GM06990 (cell line): ENCODE results near the gene LRRC27.

Experiments used
- DNase-seq: peaks from one replicate; pipeline ENCODE4 v3.0.0-alpha.2; 2011; ENCODE audit not compliant: insufficient read length; ENCODE audit errors: extremely low read depth
- H3K27me3 ChIP-seq: replicated peaks from 2 replicates; pipeline ENCODE4 v1.6.0; 2011; ENCODE audit warnings: low read length; ENCODE audit not compliant: control insufficient read depth, insufficient read depth
- H3K36me3 ChIP-seq: 2 replicates; pipeline ENCODE4 v1.5.1; 2011; ENCODE audit warnings: low read length; ENCODE audit not compliant: control insufficient read depth, insufficient read depth
- H3K4me3 ChIP-seq: replicated peaks from 2 replicates; pipeline ENCODE4 v1.5.1; 2011; ENCODE audit warnings: low read depth, mild to moderate bottlenecking, control low read depth, low read length
- TF ChIP-seq, protein P1 (sequence below): IDR thresholded peaks from 2 replicates; pipeline ENCODE4 v1.5.1; 2011; ENCODE audit warnings: low read length, control low read depth, mild to moderate bottlenecking, inconsistent platforms; ENCODE audit not compliant: insufficient read depth, poor library complexity, severe bottlenecking

The LRRC27 gene

DNA sequence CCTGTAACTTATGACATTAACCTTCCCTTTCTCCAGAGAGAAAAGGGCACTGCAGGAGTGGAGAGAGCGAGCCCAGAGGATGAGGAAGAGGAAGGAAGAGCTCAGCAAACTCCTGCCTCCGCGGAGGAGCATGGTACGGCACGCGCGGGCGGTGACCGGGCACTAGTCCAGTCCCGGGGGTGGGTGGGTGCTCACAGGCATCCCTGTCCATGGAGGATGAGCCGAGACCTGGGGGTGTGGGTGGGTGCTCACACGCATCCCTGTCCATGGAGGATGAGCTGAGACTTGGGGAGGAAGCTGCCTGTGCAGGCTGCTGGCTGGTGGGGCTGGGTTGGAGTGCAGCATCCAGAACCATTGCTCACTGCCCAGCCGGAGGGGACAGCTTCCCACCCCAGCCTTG, 23.8 kb downstream of the LRRC27 start:
- Histone ChIP-seq H3K27me3 (no peaks in the 10 kb centered on the region), H3K4me3 (no peak overlapping the region), H3K36me3 (no peaks in the 10 kb centered on the region)
- TF ChIP-seq, protein P1, sequence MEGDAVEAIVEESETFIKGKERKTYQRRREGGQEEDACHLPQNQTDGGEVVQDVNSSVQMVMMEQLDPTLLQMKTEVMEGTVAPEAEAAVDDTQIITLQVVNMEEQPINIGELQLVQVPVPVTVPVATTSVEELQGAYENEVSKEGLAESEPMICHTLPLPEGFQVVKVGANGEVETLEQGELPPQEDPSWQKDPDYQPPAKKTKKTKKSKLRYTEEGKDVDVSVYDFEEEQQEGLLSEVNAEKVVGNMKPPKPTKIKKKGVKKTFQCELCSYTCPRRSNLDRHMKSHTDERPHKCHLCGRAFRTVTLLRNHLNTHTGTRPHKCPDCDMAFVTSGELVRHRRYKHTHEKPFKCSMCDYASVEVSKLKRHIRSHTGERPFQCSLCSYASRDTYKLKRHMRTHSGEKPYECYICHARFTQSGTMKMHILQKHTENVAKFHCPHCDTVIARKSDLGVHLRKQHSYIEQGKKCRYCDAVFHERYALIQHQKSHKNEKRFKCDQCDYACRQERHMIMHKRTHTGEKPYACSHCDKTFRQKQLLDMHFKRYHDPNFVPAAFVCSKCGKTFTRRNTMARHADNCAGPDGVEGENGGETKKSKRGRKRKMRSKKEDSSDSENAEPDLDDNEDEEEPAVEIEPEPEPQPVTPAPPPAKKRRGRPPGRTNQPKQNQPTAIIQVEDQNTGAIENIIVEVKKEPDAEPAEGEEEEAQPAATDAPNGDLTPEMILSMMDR, result no peak
- no peak for DNase-seq

DNA sequence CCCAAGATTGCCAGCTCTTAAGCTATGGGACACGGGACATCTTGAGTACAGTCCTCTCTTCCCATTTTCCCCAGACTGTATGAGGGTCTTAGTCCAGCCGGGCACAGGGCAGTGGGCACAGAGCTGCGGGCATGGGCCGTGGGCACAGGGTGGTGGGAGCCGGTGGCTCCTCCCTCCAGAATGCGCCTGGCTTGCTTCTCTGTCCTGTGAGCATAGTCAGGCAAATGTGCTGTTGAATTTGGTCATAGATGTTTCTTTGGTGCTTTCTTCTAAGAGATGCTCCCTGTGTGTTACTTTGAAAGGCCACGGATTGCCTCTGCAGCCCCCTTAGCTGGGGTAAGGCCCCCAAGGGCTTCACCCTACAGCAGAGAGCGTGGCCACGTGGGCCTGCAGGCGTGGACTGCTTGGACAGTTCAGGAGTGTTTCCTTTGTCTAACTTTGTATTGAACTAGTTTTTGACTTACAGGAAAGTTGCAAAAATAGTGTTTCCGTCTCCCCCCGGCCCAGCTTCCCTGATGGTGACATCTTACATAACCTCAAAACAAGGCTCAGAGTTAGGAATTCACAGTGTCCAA, 24.7 kb downstream of the LRRC27 start:
- TF ChIP-seq, protein P1, result no peak
- Histone ChIP-seq H3K27me3 (no peaks in the 10 kb centered on the region), H3K36me3 (no peaks in the 10 kb centered on the region), H3K4me3 (no peak overlapping the region)
- no peak for DNase-seq

DNA sequence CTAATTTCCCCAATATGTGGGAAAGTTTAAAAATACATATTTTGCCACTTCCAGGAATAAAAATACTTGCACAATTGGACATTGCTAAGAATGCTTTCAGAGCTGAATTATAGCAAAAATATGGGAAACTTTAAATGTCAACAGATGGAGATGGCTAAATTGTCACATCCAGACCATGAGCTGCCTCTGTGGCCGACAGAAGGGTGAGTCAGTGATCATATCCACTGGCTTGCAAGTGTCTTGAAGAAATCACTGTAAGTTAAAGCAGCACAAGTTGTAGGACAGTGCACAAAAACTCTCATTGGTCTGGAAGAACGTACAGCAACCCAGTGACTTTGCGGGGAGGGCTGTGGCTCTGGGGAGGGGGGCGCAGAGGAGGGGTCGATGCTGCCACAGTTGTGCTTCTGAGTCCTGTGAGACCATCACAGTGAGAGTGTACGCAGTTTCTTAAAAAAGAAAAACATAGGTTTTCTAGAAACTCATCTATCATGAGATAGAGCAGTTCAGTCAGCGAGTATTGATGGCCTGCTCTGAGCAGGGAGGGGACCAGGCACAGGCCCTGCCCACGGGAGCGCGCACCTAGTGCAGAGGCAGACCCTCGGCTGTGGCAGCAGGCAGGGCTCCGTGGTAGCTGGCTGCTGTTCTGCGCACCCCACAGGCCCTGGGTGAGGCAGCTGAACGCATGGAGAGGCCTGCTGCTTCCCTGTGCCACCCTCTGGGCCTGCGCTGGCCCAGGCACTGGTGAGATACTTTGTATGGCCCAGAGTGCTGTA, 25.5 kb downstream of the LRRC27 start:
- DNase-seq, result no peak
- H3K4me3 ChIP-seq, result no peak overlapping the region
- TF ChIP-seq, protein P1, result no peak
- H3K27me3 ChIP-seq, result no peaks in the 10 kb centered on the region
- H3K36me3 ChIP-seq, result no peaks in the 10 kb centered on the region

DNA sequence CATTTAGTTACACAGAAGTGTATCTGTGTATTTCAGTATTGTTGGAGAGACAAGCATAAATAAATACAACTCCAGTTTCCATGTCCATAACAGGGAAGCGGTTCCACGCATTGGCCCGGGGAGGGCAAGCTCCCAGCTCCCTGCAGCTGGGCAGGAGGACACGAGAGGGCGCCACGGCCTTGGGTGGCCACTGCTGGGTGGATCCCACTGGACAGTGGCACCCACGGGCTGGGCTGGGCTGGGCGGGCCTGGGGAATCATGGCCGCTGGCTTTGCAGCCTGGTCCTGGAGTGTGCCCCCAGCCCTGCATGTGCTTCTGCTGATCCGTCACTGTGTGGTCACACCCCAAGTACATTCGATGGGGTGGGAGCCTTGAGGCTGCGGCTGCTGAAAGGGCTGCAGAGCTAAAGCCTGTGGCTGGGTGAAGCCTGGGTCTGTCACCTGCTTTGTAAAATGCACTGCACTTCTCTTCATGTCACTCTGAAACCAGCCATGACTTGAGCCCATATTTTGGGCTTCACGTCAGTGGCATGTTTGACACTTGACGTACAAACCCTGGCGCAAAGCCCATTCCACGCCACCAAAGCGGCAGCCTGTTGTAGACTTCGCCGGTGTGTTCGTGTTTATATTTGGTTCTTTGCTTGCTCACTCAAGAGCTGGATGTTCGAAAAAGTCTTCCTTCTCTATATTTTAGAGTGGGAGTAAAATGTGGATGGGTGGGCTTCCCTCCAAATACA, 27.5 kb downstream of the LRRC27 start:
- no peaks in the 10 kb centered on the region for H3K27me3 ChIP-seq
- no peak overlapping the region for H3K4me3 ChIP-seq
- no peak for DNase-seq
- TF ChIP-seq, protein P1, result no peak
- H3K36me3 ChIP-seq, result no peaks in the 10 kb centered on the region

DNA sequence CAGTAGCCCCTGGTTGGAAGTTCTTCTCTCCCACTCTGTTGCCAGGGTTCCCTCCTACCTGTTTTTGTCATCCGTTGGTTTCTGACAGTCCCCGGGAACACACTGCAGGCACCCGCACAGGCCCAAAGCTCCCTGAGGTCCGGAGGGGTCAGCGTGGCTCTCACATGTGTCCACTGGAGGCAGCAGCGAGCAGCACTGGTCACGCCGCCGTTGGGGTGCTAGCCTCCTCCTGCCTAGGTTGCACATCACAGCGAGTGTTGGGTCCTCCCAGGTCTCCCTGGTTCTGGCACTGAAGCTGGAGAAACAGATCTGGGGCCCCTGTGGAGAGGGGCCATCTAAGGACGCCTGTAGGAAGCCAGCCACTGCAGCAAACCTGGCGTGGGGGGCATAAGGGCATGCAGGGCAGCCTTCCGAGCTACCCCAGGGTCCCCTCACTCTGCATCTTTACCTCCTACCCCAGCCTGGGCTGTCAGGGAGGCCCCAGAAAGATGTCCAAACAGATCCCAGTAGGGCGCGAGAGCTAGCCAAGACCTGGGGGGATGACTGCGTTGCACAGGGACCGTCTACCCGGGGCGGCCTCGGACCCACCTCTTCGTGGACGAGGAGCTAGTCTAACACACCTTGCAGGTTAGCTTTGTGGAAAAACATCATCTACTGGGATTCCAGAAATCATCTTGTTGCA, 28.9 kb downstream of the LRRC27 start:
- no peak for DNase-seq
- no peaks in the 10 kb centered on the region for H3K36me3 ChIP-seq
- H3K27me3 ChIP-seq, result no peaks in the 10 kb centered on the region
- TF ChIP-seq, protein P1, result peak; percentile 65
- no peak overlapping the region for H3K4me3 ChIP-seq
